GM23248 (cell line): ENCODE data around the gene ZNF548. TPM values are rescaled to one million over a fixed set of nuclear protein-coding genes. Genes with fewer than 3 reads are reported as not detected.
A peak's percentile ranks its signal among the peaks of the same experiment; 100 is the strongest.

ENCODE experiments used
- DNase-seq: peaks from one replicate; pipeline ENCODE4 v3.0.0-alpha.2; 2015
- H2AFZ ChIP-seq: fragments of 200-600 bp; sonication (generic); 2 replicates; pipeline ENCODE4 v1.6.1; 2016; ENCODE audit warnings: antibody characterized with exemption
- H3F3A ChIP-seq: fragments of 200-600 bp; sonication (generic); 2 replicates; pipeline ENCODE4 v1.6.1; 2016; ENCODE audit warnings: mild to moderate bottlenecking, antibody characterized with exemption, mixed run types; ENCODE audit not compliant: insufficient read depth
- H3K27ac ChIP-seq: fragments of 200-600 bp; sonication (generic); 2 replicates; pipeline ENCODE4 v1.5.1; 2016; ENCODE audit warnings: mild to moderate bottlenecking
- H3K27me3 ChIP-seq: fragments of 200-600 bp; sonication (generic); replicated peaks from 2 replicates; pipeline ENCODE4 v1.6.1; 2016; ENCODE audit warnings: mild to moderate bottlenecking; ENCODE audit not compliant: insufficient read depth
- H3K36me3 ChIP-seq: fragments of 200-600 bp; sonication (generic); 2 replicates; pipeline ENCODE4 v1.6.1; 2016; ENCODE audit warnings: low read depth, mild to moderate bottlenecking
- H3K4me1 ChIP-seq: fragments of 200-600 bp; sonication (generic); 2 replicates; pipeline ENCODE4 v1.6.1; 2016; ENCODE audit warnings: mild to moderate bottlenecking; ENCODE audit not compliant: insufficient read depth
- H3K4me2 ChIP-seq: fragments of 200-600 bp; sonication (generic); one replicate; pipeline ENCODE4 v1.6.1; 2016; ENCODE audit warnings: mild to moderate bottlenecking; ENCODE audit not compliant: unreplicated experiment
- H3K4me3 ChIP-seq: fragments of 200-600 bp; sonication (generic); 2 replicates; pipeline ENCODE4 v1.5.1; 2016; ENCODE audit warnings: mild to moderate bottlenecking
- H3K79me2 ChIP-seq: fragments of 200-600 bp; sonication (generic); 2 replicates; pipeline ENCODE4 v1.6.1; 2016; ENCODE audit warnings: mild to moderate bottlenecking; ENCODE audit not compliant: insufficient read depth
- H3K9ac ChIP-seq: fragments of 200-600 bp; sonication (generic); 2 replicates; pipeline ENCODE4 v1.6.1; 2016; ENCODE audit warnings: mild to moderate bottlenecking
- H3K9me2 ChIP-seq: fragments of 200-600 bp; sonication (generic); 2 replicates; pipeline ENCODE4 v1.6.1; 2016; ENCODE audit warnings: mixed run types, mild to moderate bottlenecking, moderate library complexity; ENCODE audit not compliant: insufficient read depth
- H3K9me3 ChIP-seq: fragments of 200-600 bp; sonication (generic); one replicate; pipeline ENCODE4 v1.6.1; 2017; ENCODE audit warnings: low read depth
- H4K20me1 ChIP-seq: fragments of 200-600 bp; sonication (generic); 2 replicates; pipeline ENCODE4 v1.6.0; 2016; ENCODE audit not compliant: insufficient read depth
- EZH2 ChIP-seq: fragments of 200-600 bp; sonication (generic); IDR thresholded peaks from 2 replicates; pipeline ENCODE4 v1.6.1; 2018; ENCODE audit warnings: antibody characterized with exemption, mild to moderate bottlenecking; ENCODE audit not compliant: insufficient read depth, poor library complexity, severe bottlenecking
- EZH2phosphoT487 ChIP-seq: fragments of 200-600 bp; sonication (generic); IDR thresholded peaks from 2 replicates; pipeline ENCODE4 v1.6.1; 2018; ENCODE audit warnings: antibody characterized with exemption, moderate library complexity, mild to moderate bottlenecking, low read depth; ENCODE audit not compliant: insufficient read depth
- WGBS, 2 experiments: methylation state at CpG; one replicate each; pipeline ENCODE4 v1.1.6; 2015 to 2017; ENCODE audit warnings: low lambda C conversion rate in 2 of 2, low coverage in 1 of 2; ENCODE audit errors: missing lambda C conversion rate in 2 of 2; 5-methylcytosine and 5-hydroxymethylcytosine counted together
- in situ Hi-C: fragments of 300-500 bp; cut with MboI; formaldehyde crosslinking; loops from 2 replicates; pipeline ENCODE4 v1.15.0; 2020
- polyA plus RNA-seq: library from polyadenylated mRNA; unstranded; fragments of >200 nt; fragmentation: Nextera tagmentation; extraction: Ambion mirVana; gene quantifications from 2 replicates; pipeline ENCODE4 v1.2.1, GENCODE V29; 2016
- total RNA-seq: library from RNA; depleted of rRNA; stranded (reverse); fragments of >200 nt; shearing (Covaris generic); gene quantifications from 2 replicates; pipeline ENCODE4 v1.2.3, GENCODE V29; 2014; rRNA removed

ZNF548 gene
- total RNA-seq (11.1 and 20.3 TPM in 2 replicates), polyA plus RNA-seq (6.8 and 6.9 TPM in 2 replicates)

DNA sequence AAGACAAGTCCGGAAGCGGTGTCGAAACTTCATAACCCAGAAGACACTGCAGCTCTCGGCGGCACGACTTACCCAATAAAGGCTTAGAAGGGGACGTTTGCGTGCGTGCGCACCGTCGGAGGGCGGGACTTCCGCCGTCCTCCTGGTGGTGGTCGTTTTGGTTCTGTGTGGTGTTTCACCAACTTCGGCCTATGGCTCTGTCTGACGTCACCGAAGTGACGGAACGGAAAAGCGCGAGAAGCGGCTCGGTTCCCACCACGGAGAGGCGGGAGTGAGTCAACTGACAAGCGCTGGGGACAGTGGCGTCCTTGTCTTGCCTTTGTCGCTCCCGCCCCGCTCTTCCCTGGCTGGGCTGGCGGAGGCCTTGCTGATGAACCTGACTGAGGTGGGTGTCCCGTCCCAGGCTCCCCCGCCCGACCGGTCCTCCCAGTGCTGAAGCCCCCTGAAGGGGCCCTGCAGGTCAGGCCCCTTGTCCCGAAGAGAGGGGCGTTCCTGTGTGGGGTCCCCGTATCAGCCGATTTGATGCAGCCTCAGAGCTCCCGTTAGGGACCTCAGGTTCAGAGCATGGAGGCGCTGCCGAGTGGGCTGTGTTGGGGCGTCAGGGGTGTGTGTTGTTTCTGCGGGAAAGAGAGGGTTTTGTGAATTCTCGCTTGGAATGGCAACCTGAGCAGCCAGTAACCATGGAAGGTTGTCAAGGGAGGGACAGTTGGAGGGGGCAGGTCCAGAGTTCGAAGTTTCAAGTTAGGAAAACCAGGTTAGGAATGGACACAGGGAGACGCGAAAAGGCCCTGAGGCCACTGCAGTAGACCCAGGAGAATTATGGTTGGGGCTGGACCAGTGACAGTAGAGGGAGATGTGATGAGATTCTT lies at the start of gene ZNF548:
TSS of gene ZNF548 (plus strand) at position 125 of the 869 bp plus-strand sequence. CDS start at position 371, 246 bp downstream.
- H3F3A ChIP-seq: no peaks in the 10 kb centered on the region
- 1 to 2% methylated on average over 46 to 50 of the region's 50 CpGs for WGBS, 2 experiments
- DNase-seq: peak; percentile 99
- peak within 1 kb of the TSS; percentile 97 for H3K9ac ChIP-seq
- peak within 1 kb of the TSS; percentile 100 for H2AFZ ChIP-seq
- H3K4me1 ChIP-seq: peaks cover 16% of the 10 kb centered on the region
- H3K4me2 ChIP-seq: peak within 1 kb of the TSS; percentile 97
- in situ Hi-C loops: no loop called here
- H3K9me3 ChIP-seq: no peaks in the 10 kb centered on the region
- H3K79me2 ChIP-seq: peaks cover 58% of the 10 kb centered on the region
- H3K27me3 ChIP-seq: no peaks in the 10 kb centered on the region
- H3K36me3 ChIP-seq: no peaks in the 10 kb centered on the region
- no peaks in the 10 kb centered on the region for H3K9me2 ChIP-seq
- no peaks in the 10 kb centered on the region for H4K20me1 ChIP-seq
- peak within 1 kb of the TSS; percentile 91 for H3K27ac ChIP-seq
- peak within 1 kb of the TSS; percentile 91 for H3K4me3 ChIP-seq
- TF ChIP-seq EZH2phosphoT487 (no peak), EZH2 (no peak)

DNA sequence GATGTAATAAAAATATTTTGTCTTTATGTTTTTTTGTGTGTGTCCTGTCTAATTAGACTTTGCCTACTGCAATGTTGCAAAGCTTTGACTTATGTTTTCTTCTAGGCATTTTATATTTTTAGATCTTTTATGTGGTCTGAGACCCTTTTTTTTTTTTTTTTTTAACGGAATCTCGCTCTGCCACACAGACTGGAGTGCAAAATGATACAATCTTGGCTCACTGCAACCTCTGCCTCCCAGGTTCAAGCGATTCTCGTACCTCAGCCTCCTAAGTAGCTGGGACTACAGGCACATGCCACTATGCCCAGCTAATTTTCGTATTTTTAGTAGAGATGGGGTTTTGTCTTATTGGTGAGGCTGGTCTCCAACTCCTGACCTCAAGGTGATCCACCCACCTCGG lies 47.1 kb upstream of the ZNF548 start:
- Histone ChIP-seq H3K4me1 (no peaks in the 10 kb centered on the region), H3K9me3 (no peaks in the 10 kb centered on the region), H3K36me3 (no peaks in the 10 kb centered on the region), H3K27me3 (no peaks in the 10 kb centered on the region), H3K79me2 (no peaks in the 10 kb centered on the region), H3K4me3 (no peak overlapping the region), H3K9ac (no peak overlapping the region), H4K20me1 (no peaks in the 10 kb centered on the region), H3K27ac (no peak overlapping the region), H3K4me2 (no peak overlapping the region), H3F3A (peaks cover 8% of the 10 kb centered on the region; the same call in 1 of the 2 replicates), H2AFZ (no peak overlapping the region), H3K9me2 (no peaks in the 10 kb centered on the region)
- WGBS, 2 experiments: 46 to 65% methylated on average over 6 of the region's 6 CpGs
- no peak for TF ChIP-seq EZH2phosphoT487
- TF ChIP-seq EZH2: no peak
- in situ Hi-C loops: no loop called here
- no peak for DNase-seq

DNA sequence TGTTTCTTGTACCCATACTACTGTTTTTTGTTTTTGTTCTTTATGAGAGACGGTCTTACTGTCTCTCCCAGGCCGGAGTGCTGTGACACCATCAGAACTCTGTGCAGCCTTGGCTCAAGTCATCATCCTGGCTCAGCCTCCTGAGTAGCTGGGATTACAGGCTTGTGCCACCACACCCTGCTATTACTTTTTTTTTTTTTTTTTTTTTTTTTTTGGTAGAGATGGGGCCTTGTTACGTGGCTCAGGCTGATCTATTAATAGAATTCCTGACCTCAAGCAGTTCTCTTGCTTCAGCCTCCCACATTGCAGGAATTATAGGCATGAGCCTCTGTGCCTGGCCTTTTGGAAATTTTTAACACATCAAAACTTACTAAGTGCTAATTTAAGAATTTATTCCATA lies 41.5 kb upstream of the ZNF548 start:
- H3K27me3 ChIP-seq: no peaks in the 10 kb centered on the region
- WGBS, 2 experiments: 40 to 52% methylated on average over 3 of the region's 3 CpGs
- H3K36me3 ChIP-seq: no peaks in the 10 kb centered on the region
- peaks cover 8% of the 10 kb centered on the region; the same call in 1 of the 2 replicates for H3F3A ChIP-seq
- H3K9ac ChIP-seq: peak overlapping the region; percentile 76
- no peaks in the 10 kb centered on the region for H3K9me2 ChIP-seq
- H3K4me3 ChIP-seq: no peak overlapping the region
- TF ChIP-seq EZH2phosphoT487 (no peak), EZH2 (no peak)
- peaks cover 23% of the 10 kb centered on the region for H3K4me1 ChIP-seq
- H3K4me2 ChIP-seq: peak overlapping the region; percentile 62
- no peaks in the 10 kb centered on the region for H3K9me3 ChIP-seq
- H3K27ac ChIP-seq: peak overlapping the region; percentile 92
- DNase-seq: peak; percentile 83
- no peaks in the 10 kb centered on the region for H4K20me1 ChIP-seq
- in situ Hi-C loops: no loop called here
- H2AFZ ChIP-seq: peak overlapping the region; percentile 66
- peaks cover 21% of the 10 kb centered on the region for H3K79me2 ChIP-seq

DNA sequence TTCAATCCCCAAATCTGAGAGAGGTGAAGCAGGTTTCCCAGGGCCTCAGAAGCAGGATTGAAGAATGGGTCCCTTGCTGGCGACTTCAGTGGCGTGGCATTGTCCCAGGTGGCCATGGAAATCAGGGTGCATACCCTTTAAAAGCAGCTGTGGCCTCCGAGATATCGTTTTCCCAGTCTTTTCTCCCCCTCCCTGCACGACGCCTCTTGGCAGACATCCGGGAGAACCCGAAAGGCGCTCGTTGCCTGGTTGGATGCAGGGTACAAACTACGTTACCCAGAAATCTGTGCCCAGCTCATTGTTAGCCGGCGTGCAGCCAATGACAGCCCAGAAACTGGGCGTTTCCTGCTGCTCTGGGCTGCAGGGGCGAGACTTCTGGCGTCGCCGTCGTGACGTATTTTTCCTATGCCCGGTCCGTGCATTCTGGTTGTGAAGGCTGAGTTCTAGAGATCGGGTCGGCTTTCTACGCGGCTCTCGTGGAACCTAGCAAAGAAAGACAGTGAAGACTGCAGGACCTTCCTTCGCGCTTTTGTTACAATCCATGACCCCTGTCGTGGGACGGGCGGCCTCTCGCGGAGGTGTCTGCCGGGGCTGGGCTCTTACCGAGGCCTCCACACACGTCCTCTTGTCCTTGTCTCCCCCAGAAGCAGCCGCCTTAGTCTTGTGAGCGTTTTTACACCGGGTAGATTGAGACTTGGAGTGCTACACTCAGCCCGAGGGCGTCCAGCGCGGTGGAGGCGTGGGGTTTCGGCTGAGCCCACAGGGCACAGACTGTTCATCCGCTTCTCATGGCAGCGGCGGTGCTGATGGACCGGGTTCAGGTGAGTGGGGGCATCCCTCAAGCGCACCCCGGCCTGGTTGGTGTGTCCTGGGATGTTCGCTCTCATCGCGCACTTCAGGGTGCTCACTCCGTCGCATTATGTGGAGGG lies 38.5 kb upstream of the ZNF548 start, which contains the start of gene ZNF304:
TSS of gene ZNF304 (plus strand) at position 395 of the 929 bp plus-strand sequence. CDS start at position 789, 394 bp downstream.
- Histone ChIP-seq H3K4me1 (peaks cover 23% of the 10 kb centered on the region), H3K4me2 (peak within 1 kb of the TSS; percentile 95), H3K27me3 (no peaks in the 10 kb centered on the region), H3K27ac (peak within 1 kb of the TSS; percentile 79), H3K9ac (peak within 1 kb of the TSS; percentile 95), H3K4me3 (peak within 1 kb of the TSS; percentile 86), H3K36me3 (peaks cover 8% of the 10 kb centered on the region; the same call in 1 of the 2 replicates), H3K9me3 (no peaks in the 10 kb centered on the region), H3F3A (peaks cover 8% of the 10 kb centered on the region; the same call in 1 of the 2 replicates), H2AFZ (peak within 1 kb of the TSS; percentile 98), H3K79me2 (peaks cover 50% of the 10 kb centered on the region), H3K9me2 (no peaks in the 10 kb centered on the region), H4K20me1 (no peaks in the 10 kb centered on the region)
- DNase-seq: peak; percentile 98
- WGBS, 2 experiments: 0 to 1% methylated on average over 57 of the region's 57 CpGs
- in situ Hi-C loops: no loop called here
- TF ChIP-seq EZH2phosphoT487 (no peak), EZH2 (no peak)
